Body of pancreas (tissue), 4 donors: ENCODE results near the gene GMPR. TPM values are rescaled to one million over a fixed set of nuclear protein-coding genes. Genes with fewer than 3 reads are reported as not detected.
A peak's percentile ranks its signal among the peaks of the same experiment; 100 is the strongest.

Experiments
- ATAC-seq: fragments of 150-250 bp; one replicate; pipeline ENCODE4 v1.9.1; 2016
- DNase-seq, 4 donors: peaks; one replicate each; pipeline ENCODE4 v3.0.0-alpha.2; 2019
- H3K27ac ChIP-seq, 4 donors: fragments of 200-600 bp; sonication (generic); 1 replicate in 3 of 4; 2 replicates in 1 of 4; pipeline versions ENCODE4 v1.5.1 to v1.6.1; 2016 to 2019; ENCODE audit warnings: mild to moderate bottlenecking in 1 of 4, mixed read lengths in 1 of 4, moderate library complexity in 1 of 4
- H3K27me3 ChIP-seq, 2 donors: fragments of 200-600 bp; sonication (generic); one replicate each; pipeline ENCODE4 v1.6.0; 2016; ENCODE audit warnings: mild to moderate bottlenecking in 1 of 2
- H3K36me3 ChIP-seq, 2 donors: fragments of 200-600 bp; sonication (generic); replicated peaks in 1 of 2; 2 replicates each; pipeline ENCODE4 v1.5.1; 2016; ENCODE audit warnings: low read depth in 2 of 2; ENCODE audit not compliant: insufficient read depth in 1 of 2
- H3K4me1 ChIP-seq: fragments of 200-600 bp; sonication (generic); one replicate; pipeline ENCODE4 v1.6.0; 2016
- H3K4me3 ChIP-seq, 2 donors: fragments of 200-600 bp; sonication (generic); 1 replicate in 1 of 2; 2 replicates in 1 of 2; pipeline ENCODE4 v1.5.1; 2016 to 2019
- H3K9me3 ChIP-seq, 3 donors: fragments of 200-600 bp; sonication (generic); 1 replicate in 2 of 3; 2 replicates in 1 of 3; pipeline ENCODE4 v1.5.1; 2016
- CTCF ChIP-seq, 7 experiments: fragments of 450-650 bp in 4 of 7; fragments of 200-600 bp in 3 of 7; sonication (generic) in 3 of 7; IDR thresholded peaks; one replicate each; pipeline ENCODE4 v1.5.1; 2016 to 2019; ENCODE audit warnings: antibody characterized with exemption in 7 of 7
- POLR2A ChIP-seq, 3 donors: fragments of 450-650 bp; IDR thresholded peaks; one replicate each; pipeline ENCODE4 v1.6.1; 2016; ENCODE audit warnings: antibody characterized with exemption in 3 of 3, mild to moderate bottlenecking in 2 of 3
- WGBS, 2 donors: methylation state at CpG; one replicate each; pipeline ENCODE4 v1.1.5; 2017; 5-methylcytosine and 5-hydroxymethylcytosine counted together
- intact Hi-C: fragments of 100-400 bp; cut with DNase I; formaldehyde crosslinking; loops from one replicate; pipeline ENCODE4 v1.15.1; 2023
- total RNA-seq, 2 donors: library from RNA; depleted of rRNA; stranded (reverse); fragments of >200 nt; gene quantifications; one replicate each; pipeline ENCODE4 v1.1.0, GENCODE V29; 2016

Gene GMPR
- total RNA-seq, 2 donors from 2014 or later: 7.9 to 14.0 TPM

DNA sequence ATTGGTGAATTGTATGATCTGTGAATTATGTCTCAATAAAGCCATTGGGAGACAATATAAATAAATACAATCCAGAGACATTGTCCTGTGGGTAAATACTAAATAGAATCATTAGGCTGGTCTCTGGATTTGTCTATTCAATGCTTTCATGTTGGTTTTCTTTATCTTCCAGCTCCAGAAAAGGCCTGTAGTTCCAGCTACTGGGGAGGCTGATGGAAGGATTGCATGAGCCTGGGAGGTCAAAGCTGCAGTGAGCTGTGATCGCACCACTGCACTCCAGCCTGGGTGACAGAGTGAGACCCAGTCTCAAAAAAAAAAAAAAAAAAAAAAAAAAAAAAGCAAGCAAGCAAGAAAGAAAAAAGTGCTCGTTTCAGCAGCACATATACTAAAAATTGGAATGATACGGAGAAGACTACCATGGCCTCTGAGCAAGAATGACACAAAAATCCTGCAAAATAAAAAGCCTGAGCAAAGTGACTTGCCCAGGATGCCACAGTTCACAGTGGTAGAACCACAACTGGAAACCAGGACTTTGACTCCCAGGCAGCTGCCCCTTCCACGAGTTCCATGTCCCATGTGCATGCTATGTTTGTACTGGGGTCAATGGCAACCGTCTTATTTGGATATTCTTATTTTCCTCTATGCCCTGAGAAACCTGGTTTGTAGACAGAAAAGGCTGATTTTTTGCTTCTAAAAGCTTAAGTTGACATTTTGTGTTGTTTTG lies 33.6 kb upstream of the GMPR start:
- Histone ChIP-seq H3K27ac (no peak overlapping the region), H3K4me3 (no peak overlapping the region), H3K27me3 (no peaks in the 10 kb centered on the region), H3K36me3 (no peaks in the 10 kb centered on the region), H3K9me3 (no peaks in the 10 kb centered on the region), H3K4me1 (no peaks in the 10 kb centered on the region)
- WGBS, 2 donors: 66 to 72% methylated on average over 5 of the region's 5 CpGs
- DNase-seq: no peak
- ATAC-seq: no peak
- intact Hi-C loops: loop anchor here (5.0 kb wide), 1 partner anchor 518 kb away; no protein-coding TSS in a partner anchor
- TF ChIP-seq POLR2A (IDR thresholded peaks at IDR 0.05): no peak
- TF ChIP-seq CTCF (IDR thresholded peaks at IDR 0.05): no peak

DNA sequence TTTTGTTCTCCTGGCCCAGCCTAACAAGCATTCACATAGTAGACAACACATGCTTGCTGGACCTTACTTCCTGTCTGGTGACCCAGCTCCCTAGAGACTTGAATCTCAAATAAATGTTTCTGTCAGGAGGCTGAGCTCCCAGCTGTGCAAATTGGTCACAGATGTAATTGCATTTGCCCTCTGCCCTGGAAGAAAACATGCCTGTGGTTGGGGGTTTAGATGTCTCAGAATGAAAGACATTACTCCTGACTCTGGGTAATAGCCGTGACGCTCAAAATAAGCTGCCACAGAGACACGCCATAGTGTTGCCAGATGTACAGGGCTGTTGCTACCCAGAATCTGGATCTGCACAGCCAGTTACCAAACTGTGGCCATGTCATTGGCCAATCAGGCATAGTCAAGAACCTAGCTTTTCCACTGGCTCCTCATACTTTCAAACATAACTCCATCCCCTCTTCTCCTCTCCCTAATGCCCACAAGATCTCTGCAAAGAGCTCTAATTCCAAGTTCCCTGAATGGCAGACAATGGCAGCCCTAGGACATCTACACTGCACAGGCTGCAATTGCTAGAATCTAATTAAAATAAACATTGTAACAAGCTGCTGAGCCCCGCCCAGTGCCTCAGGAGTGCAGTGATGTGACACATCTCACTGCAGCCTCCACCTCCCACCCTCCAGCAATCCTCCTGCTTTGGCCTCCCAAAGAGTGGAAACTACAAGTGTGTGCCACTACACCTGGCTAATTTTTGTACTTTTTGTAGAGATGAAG lies 32.8 kb upstream of the GMPR start:
- ATAC-seq: peak; percentile 47

DNA sequence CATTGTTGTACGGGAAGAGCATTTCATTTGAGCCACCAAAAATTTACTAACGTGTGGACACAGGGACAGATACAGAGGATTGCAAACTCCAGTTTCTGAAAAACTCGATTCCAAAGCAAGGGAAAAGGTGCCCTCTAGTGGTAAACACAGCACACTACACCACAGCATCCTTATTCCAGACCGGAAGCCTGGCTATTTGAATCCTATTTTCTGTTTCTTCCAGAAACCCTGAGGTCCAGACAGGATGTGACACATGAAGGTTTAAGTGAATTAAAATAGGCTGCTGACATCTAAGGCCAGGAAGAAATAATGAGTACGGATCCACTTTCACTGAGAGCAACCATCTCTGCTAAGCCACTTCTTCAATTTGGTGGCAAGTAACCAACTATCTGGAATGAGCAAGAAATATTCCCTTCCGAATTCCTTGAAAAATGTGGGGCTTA lies 31.8 kb upstream of the GMPR start:
- intact Hi-C loops: loop anchor here (5.0 kb wide), 1 partner anchor 519 kb away; no protein-coding TSS in a partner anchor
- Histone ChIP-seq H3K4me3 (no peak overlapping the region), H3K27ac (no peak overlapping the region), H3K36me3 (no peaks in the 10 kb centered on the region), H3K9me3 (no peaks in the 10 kb centered on the region), H3K4me1 (no peaks in the 10 kb centered on the region), H3K27me3 (no peaks in the 10 kb centered on the region)
- WGBS, 2 donors: 1 to 4% methylated on average over 6 of the region's 6 CpGs
- peak; percentile 60 to 79 (median 73) for DNase-seq
- peak; percentile 84 to 98 (median 95) for TF ChIP-seq CTCF (IDR thresholded peaks at IDR 0.05)
- no peak for TF ChIP-seq POLR2A (IDR thresholded peaks at IDR 0.05)
- ATAC-seq: peak; percentile 85

More for the DNA sequence above, 32.8 kb upstream of the GMPR start:
- Histone ChIP-seq H3K27me3 (no peaks in the 10 kb centered on the region), H3K9me3 (no peaks in the 10 kb centered on the region), H3K36me3 (no peaks in the 10 kb centered on the region), H3K4me1 (no peaks in the 10 kb centered on the region), H3K4me3 (no peak overlapping the region), H3K27ac (no peak overlapping the region)
- intact Hi-C loops: loop anchor here (5.0 kb wide), 1 partner anchor 518 kb away; no protein-coding TSS in a partner anchor
- 77 to 90% methylated on average over 2 to 4 of the region's 4 CpGs for WGBS, 2 donors
- DNase-seq: peak in 1 of 4 donors; percentile 33
- TF ChIP-seq POLR2A (IDR thresholded peaks at IDR 0.05): no peak

GRCh38 chr6:16208989-16209388 lies 29.4 kb upstream of the GMPR start:
- Histone ChIP-seq H3K4me3 (no peak overlapping the region), H3K9me3 (no peaks in the 10 kb centered on the region), H3K4me1 (peaks cover under 1% of the 10 kb centered on the region), H3K27me3 (no peaks in the 10 kb centered on the region), H3K27ac (no peak overlapping the region), H3K36me3 (no peaks in the 10 kb centered on the region)
- DNase-seq (no peak), ATAC-seq (no peak)
- no peak for TF ChIP-seq POLR2A (IDR thresholded peaks at IDR 0.05)
- no peak for TF ChIP-seq CTCF (IDR thresholded peaks at IDR 0.05)
- intact Hi-C loops: loop anchor here (5.0 kb wide), 1 partner anchor 522 kb away; no protein-coding TSS in a partner anchor
- WGBS, 2 donors: 43 to 50% methylated on average over 2 of the region's 2 CpGs

DNA sequence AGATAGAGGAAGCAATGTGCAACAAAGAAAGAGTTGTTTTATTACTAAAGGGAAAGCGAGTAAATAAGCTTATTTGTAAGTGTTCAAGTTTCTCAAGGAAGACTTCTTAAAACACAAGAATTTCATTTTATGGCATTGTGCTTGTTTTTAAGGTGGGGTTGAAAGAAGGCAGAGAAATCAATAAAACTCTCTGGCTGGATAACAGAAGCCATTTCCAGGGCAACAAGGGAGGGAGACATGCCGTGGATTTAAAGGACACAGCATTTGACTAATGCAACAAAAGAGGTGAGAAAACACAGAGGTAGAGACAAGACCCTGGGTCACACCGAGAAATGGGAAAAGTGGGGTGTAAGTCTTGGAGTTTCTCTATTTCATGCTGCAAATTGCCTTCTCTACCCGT lies 28.8 kb upstream of the GMPR start:
- ATAC-seq: no peak
- DNase-seq: no peak
- WGBS, 2 donors: 29 to 48% methylated on average over 4 of the region's 4 CpGs
- no peak overlapping the region for H3K27ac ChIP-seq
- H3K9me3 ChIP-seq: no peaks in the 10 kb centered on the region
- H3K4me1 ChIP-seq: peaks cover 5% of the 10 kb centered on the region
- intact Hi-C loops: loop anchor here (5.0 kb wide), 1 partner anchor 522 kb away; no protein-coding TSS in a partner anchor
- H3K36me3 ChIP-seq: no peaks in the 10 kb centered on the region
- H3K4me3 ChIP-seq: no peak overlapping the region
- no peaks in the 10 kb centered on the region for H3K27me3 ChIP-seq
- TF ChIP-seq CTCF (IDR thresholded peaks at IDR 0.05) (no peak), POLR2A (IDR thresholded peaks at IDR 0.05) (no peak)
